ENCODE measurements around the gene PIK3R3.

The PIK3R3 gene

DNA sequence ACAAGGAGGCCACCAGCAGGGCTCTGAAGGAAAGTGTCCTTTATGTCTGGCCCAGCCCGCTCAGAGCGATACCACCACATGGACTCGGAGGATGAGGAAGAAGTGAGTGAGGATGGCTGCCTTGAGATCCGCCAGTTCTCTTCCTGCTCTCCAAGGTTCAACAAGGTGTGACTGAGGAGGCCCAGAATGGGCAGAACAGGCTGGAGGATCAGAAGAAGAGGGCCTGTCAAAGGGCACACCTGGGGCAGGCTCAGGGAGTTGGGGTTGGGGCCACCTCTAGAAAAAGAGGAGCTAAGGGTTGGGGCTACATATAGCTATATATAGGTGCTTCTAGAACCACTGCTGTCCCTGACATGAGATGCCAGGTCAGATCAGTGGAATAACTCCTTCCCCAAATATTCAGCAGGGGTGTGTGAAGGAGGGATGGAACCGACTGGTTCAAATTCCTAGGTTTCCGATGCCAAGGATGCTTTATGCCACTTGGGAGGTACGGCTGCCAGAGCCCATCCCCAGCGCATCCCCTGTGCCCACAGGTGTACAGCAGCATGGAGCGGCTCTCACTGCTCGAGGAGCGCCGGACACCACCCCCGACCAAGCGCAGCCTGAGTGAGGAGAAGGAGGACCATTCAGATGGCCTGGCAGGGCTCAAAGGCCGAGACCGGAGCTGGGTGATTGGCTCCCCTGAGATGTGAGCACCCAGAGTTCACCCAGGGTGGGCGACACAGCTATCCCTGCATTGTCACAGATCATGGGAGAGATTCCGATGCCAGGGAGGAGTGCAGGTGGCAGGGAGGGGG lies 102.2 kb downstream of the PIK3R3 start:
- no peak for DNase-seq

GRCh38 chr1:46027788-46028573 lies 104.4 kb downstream of the PIK3R3 start:
- DNase-seq, result no peak

GRCh38 chr1:46026531-46026930 lies 105.9 kb downstream of the PIK3R3 start:
- DNase-seq, result no peak

GRCh38 chr1:46021046-46021996 lies 111.1 kb downstream of the PIK3R3 start:
- no peak for DNase-seq

GRCh38 chr1:46020010-46020409 lies 112.4 kb downstream of the PIK3R3 start:
- DNase-seq, result no peak

DNA sequence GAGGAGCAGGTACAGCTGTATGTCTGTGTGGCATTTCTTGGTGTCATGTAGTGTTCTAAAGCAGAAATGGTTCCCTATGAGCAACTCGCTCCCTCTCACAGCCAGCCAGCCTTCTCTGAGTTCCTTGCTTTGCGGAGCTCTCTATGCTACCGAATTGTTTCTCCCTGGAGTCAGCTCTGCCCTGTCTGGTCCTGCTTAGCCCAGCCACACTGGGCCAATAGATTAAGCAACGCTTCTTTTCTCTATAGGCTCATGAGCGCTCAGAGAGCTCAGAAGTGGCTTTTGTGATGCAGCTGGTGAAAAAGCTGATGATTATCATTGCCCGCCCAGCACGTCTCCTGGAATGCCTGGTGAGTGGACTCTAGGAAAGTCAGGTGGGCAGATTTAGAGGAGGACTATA lies 113.1 kb downstream of the PIK3R3 start:
- DNase-seq, result no peak

- DNase-seq, result no peak
Observed at GRCh38 chr1:46017876-46018503, 114.4 kb downstream of the PIK3R3 start.

DNA sequence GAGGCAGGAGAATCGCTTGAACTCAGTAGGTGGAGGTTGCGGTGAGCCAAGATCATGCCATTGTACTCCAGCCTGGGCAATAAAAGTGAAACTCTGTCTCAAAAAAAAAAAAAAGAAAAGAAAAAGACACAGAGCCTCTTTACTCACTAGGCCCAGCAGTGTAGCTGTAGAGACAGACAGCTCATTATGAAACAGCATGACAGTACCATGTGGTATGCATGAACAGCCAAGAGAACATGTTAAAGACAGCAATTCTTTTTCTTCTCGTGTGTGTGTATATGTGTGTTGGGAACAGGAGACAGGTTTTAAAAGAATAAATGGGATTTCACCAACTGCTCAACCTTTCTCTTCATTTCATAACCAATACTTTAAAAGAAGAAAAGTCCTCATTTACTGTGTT lies 118.8 kb downstream of the PIK3R3 start:
- no peak for DNase-seq

DNA sequence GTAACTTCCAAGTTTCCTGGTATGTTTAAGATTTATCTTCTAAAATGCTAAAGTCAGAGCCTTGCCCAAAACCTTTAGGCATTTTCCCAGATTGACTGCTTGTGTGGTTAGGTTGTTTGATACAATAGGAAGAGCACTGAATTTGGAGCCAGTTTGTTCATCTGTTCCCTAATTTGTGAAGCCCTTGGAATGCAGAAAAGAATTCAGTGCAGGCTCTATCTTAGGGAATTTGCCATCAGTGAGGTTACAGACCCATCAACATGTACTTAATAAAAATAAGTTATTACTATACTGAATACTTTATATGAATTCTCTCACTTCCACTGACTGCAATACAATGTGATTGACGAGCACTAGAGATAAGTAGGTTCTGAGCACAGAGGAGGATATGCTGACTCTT lies 120.2 kb downstream of the PIK3R3 start:
- DNase-seq, result no peak

DNA sequence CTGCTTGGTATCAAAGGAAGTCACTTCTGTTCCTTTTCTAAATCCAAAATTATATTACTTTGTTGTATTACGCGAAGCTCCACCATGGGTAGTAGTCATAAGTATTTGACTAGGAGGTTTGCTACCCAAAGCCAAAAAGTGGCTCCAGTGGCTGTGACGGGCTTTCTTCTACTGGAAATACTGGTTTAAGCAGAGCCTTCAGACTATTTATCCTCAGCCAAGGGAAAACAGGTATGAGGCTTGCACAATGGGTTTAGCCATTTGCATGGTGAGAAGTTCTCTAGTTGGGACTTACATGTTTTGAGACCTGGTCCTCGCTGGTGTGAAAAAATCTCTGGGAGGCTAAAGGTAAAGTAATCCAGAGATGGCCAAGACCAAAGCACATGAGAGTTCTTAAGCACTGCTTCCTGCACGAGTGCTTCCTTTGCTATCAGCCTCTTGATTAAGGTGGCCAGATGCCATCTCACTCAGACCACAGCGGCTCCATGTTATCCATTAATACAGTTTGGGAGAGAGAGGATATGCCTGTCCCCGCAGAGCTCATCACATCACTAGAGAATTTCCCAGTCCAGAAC lies 121.2 kb downstream of the PIK3R3 start:
- no peak for DNase-seq

DNA sequence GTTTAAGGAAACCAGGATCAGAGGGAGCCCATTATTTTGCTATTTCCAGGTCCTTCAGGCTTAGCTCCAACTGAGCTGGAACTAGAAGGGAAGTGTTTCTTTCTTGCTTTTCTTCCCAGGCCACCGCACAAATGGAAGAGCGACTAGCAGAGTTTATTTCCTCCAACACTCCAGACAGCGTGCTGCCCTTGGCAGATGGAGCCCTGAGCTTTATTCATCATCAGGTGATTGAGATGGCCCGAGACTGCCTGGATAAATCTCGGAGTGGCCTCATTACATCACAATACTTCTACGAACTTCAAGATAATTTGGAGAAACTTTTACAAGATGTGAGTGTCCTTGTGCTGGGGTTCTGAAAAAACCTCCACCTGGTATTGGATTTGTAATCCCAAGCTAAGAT lies 121.8 kb downstream of the PIK3R3 start:
- no peak for DNase-seq

DNA sequence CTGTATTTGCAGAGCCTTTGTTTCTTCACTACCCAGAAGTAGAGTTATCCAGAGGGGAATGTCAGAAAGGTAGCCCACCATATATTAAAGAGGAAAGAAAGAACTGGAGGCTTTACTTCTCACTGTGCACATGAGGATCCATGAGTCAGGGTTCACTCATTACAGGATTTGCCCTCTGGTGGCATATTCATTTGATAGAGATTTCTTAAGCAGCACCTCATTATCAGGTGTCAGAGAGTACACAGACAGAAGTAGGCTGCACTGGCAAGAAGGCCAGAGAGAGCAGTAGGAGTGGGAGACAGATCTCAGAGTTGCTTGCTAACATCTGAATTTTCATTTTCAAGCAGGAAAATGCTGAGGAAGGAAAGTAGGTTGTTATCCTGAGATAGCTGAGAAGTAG lies 123.8 kb downstream of the PIK3R3 start:
- DNase-seq, result no peak

GRCh38 chr1:46005594-46005993 lies 126.8 kb downstream of the PIK3R3 start:
- no peak for DNase-seq

- DNase-seq, result no peak
Observed at GRCh38 chr1:46004492-46004891, 127.9 kb downstream of the PIK3R3 start.

- no peak for DNase-seq
Observed at GRCh38 chr1:46003315-46003714, 129.1 kb downstream of the PIK3R3 start.

- no peak for DNase-seq
Observed at GRCh38 chr1:46002551-46003150, 129.8 kb downstream of the PIK3R3 start.

GRCh38 chr1:46001081-46001785 lies 131.2 kb downstream of the PIK3R3 start:
- no peak for DNase-seq

GRCh38 chr1:45999507-45999906 lies 132.9 kb downstream of the PIK3R3 start:
- DNase-seq, result no peak

GRCh38 chr1:45998020-45998617 lies 134.3 kb downstream of the PIK3R3 start:
- DNase-seq, result no peak
